GM19395 (cell line): ENCODE data around the gene PTBP1.

ENCODE experiments used
- ATAC-seq: cut with Tn5 transposase; IDR thresholded peaks from one replicate; pipeline ENCODE4 v1.9.1; 2021; ENCODE audit warnings: mild to moderate bottlenecking, moderate library complexity; ENCODE audit not compliant: unreplicated experiment

The PTBP1 gene

GRCh38 chr19:795691-796581 is 1.3 kb upstream of the PTBP1 start:
- no peak for ATAC-seq

- peak; percentile 25 for ATAC-seq
These were observed 519 bp downstream of the PTBP1 start for GRCh38 chr19:797528-798414.

- ATAC-seq, result no peak
These were observed 1.3 kb downstream of the PTBP1 start for GRCh38 chr19:798415-799075.

GRCh38 chr19:799076-799881 is 2.0 kb downstream of the PTBP1 start:
- no peak for ATAC-seq

- no peak for ATAC-seq
These were observed 3.2 kb downstream of the PTBP1 start for GRCh38 chr19:800360-801029.

- no peak for ATAC-seq
These were observed 4.0 kb downstream of the PTBP1 start for GRCh38 chr19:801030-801860.

GRCh38 chr19:801861-802497 is 4.7 kb downstream of the PTBP1 start:
- ATAC-seq, result no peak

GRCh38 chr19:802498-803098 is 5.3 kb downstream of the PTBP1 start:
- ATAC-seq, result no peak

- no peak for ATAC-seq
These were observed 5.9 kb downstream of the PTBP1 start for GRCh38 chr19:803099-803561.

GRCh38 chr19:803686-804418 is 6.6 kb downstream of the PTBP1 start:
- no peak for ATAC-seq

GRCh38 chr19:804419-805165 is 7.3 kb downstream of the PTBP1 start:
- no peak for ATAC-seq

- ATAC-seq, result no peak
These were observed 7.9 kb downstream of the PTBP1 start for GRCh38 chr19:805166-805551.

GRCh38 chr19:805600-806550 is 8.6 kb downstream of the PTBP1 start:
- ATAC-seq, result no peak

GRCh38 chr19:806815-807421 is 9.7 kb downstream of the PTBP1 start:
- ATAC-seq, result no peak
